ENCODE measurements around the gene DUT.
A peak's percentile ranks its signal among the peaks of the same experiment; 100 is the strongest.

GRCh38 chr15:48285329-48286214 lies 45.7 kb upstream of the DUT start:
- TF ChIP-seq CTCF (IDR thresholded peaks at IDR 0.05; ENCODE audit: insufficient read depth, low read depth, low read length): peak; percentile 87
- no peak for TF ChIP-seq EZH2 (IDR thresholded peaks at IDR 0.05; ENCODE audit: insufficient read depth, low read length)
